ENCODE results near the gene ACKR1. TPM values are rescaled to one million over a fixed set of nuclear protein-coding genes. Genes with fewer than 3 reads are reported as not detected.
A peak's percentile ranks its signal among the peaks of the same experiment; 100 is the strongest.

The ACKR1 gene
- total and polyA plus RNA-seq, 2 donors (not counting 1 experiment from before 2014, with no cell fraction given), result not detected

GRCh38 chr1:159212596-159212995, 7.9 kb downstream of the ACKR1 start:
- Histone ChIP-seq H3K9ac (ENCODE audit: insufficient read depth, low read length) (no peak overlapping the region), H3K4me2 (ENCODE audit: extremely low read depth, insufficient read depth, low read length) (no peak overlapping the region), H3K4me3 (replicated peaks in 1 of 4; ENCODE audit: control extremely low read depth in 1 of 4, insufficient read depth in 1 of 4, low read depth in 3 of 4, low read length in 4 of 4) (no peak overlapping the region), H3K79me2 (ENCODE audit: control insufficient read depth, insufficient read depth, low read length) (no peaks in the 10 kb centered on the region), H3K27me3 (ENCODE audit: control insufficient read depth, insufficient read depth, low read length) (peaks cover under 1% of the 10 kb centered on the region), H3K36me3 (ENCODE audit: control insufficient read depth, insufficient read depth, low read length) (no peaks in the 10 kb centered on the region), H3K27ac (ENCODE audit: insufficient read depth, low read length) (no peak overlapping the region), H4K20me1 (ENCODE audit: control insufficient read depth, extremely low read depth, insufficient read depth, low read length) (peaks cover 2% of the 10 kb centered on the region), H3K9me3 (ENCODE audit: control insufficient read depth, insufficient read depth, low read depth, low read length) (no peaks in the 10 kb centered on the region), H3K4me1 (ENCODE audit: control insufficient read depth, extremely low read depth, insufficient read depth, low read length) (no peaks in the 10 kb centered on the region), H2AFZ (ENCODE audit: low read length) (no peak overlapping the region)
- TF ChIP-seq EZH2 (IDR thresholded peaks at IDR 0.05; ENCODE audit: low read length, missing control alignments) (no peak), CTCF (conservative IDR thresholded peaks at IDR 0.05 in 1 of 2, IDR thresholded peaks at IDR 0.05 in 1 of 2; ENCODE audit: low read depth in 1 of 2, low read length in 2 of 2) (no peak)
- no peak for DNase-seq (ENCODE audit: low read depth in 2 of 2)

DNA sequence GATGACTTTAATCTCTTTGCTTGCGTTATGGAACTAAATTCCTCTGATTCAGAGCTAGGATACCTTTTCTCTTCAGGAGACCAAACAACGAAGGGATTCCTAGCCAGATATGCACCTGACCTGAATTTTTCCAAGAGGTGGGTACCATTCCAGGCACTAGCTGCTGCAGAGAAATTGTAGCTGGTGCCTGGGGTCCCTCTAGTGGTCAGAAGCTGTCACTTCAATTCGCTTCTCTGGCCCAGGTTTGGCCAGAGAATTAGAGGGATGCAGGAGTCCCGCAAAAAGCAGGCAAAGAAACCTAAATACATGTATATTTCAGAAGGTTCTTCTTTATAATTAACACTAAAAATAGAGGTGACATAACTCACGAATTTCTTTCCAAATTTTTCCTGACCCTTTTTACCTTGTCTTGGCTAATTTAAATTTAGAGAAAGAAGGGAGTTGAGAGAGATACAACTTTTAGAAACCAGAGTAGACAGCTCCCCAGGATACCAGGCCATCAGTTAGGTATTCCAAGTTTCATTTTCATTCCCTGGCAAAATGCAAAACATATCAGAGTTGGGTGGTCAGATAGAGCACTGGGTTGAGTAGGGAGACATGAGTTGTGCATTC, 9.6 kb downstream of the ACKR1 start:
- H3K9me3 ChIP-seq (ENCODE audit: control insufficient read depth, insufficient read depth, low read depth, low read length), result no peaks in the 10 kb centered on the region
- H3K27me3 ChIP-seq (ENCODE audit: control insufficient read depth, insufficient read depth, low read length), result no peaks in the 10 kb centered on the region
- no peaks in the 10 kb centered on the region for H3K36me3 ChIP-seq (ENCODE audit: control insufficient read depth, insufficient read depth, low read length)
- DNase-seq (ENCODE audit: low read depth in 2 of 2), result peak; percentile 21 to 35
- no peak overlapping the region for H3K4me2 ChIP-seq (ENCODE audit: extremely low read depth, insufficient read depth, low read length)
- H3K4me3 ChIP-seq (replicated peaks in 1 of 4; ENCODE audit: control extremely low read depth in 1 of 4, insufficient read depth in 1 of 4, low read depth in 3 of 4, low read length in 4 of 4), result no peak overlapping the region
- H3K4me1 ChIP-seq (ENCODE audit: control insufficient read depth, extremely low read depth, insufficient read depth, low read length), result no peaks in the 10 kb centered on the region
- H2AFZ ChIP-seq (ENCODE audit: low read length), result no peak overlapping the region
- no peaks in the 10 kb centered on the region for H4K20me1 ChIP-seq (ENCODE audit: control insufficient read depth, extremely low read depth, insufficient read depth, low read length)
- no peak overlapping the region for H3K27ac ChIP-seq (ENCODE audit: insufficient read depth, low read length)
- TF ChIP-seq EZH2 (IDR thresholded peaks at IDR 0.05; ENCODE audit: low read length, missing control alignments) (no peak), CTCF (conservative IDR thresholded peaks at IDR 0.05 in 1 of 2, IDR thresholded peaks at IDR 0.05 in 1 of 2; ENCODE audit: low read depth in 1 of 2, low read length in 2 of 2) (peak; percentile 94)
- no peaks in the 10 kb centered on the region for H3K79me2 ChIP-seq (ENCODE audit: control insufficient read depth, insufficient read depth, low read length)
- H3K9ac ChIP-seq (ENCODE audit: insufficient read depth, low read length), result no peak overlapping the region

- H3K4me1 ChIP-seq (ENCODE audit: control insufficient read depth, extremely low read depth, insufficient read depth, low read length), result no peaks in the 10 kb centered on the region
- H3K36me3 ChIP-seq (ENCODE audit: control insufficient read depth, insufficient read depth, low read length), result no peaks in the 10 kb centered on the region
- no peaks in the 10 kb centered on the region for H3K79me2 ChIP-seq (ENCODE audit: control insufficient read depth, insufficient read depth, low read length)
- no peak overlapping the region for H2AFZ ChIP-seq (ENCODE audit: low read length)
- no peaks in the 10 kb centered on the region for H3K27me3 ChIP-seq (ENCODE audit: control insufficient read depth, insufficient read depth, low read length)
- H3K9me3 ChIP-seq (ENCODE audit: control insufficient read depth, insufficient read depth, low read depth, low read length), result no peaks in the 10 kb centered on the region
- no peak overlapping the region for H3K27ac ChIP-seq (ENCODE audit: insufficient read depth, low read length)
- H3K4me3 ChIP-seq (replicated peaks in 1 of 4; ENCODE audit: control extremely low read depth in 1 of 4, insufficient read depth in 1 of 4, low read depth in 3 of 4, low read length in 4 of 4), result no peak overlapping the region
- H3K9ac ChIP-seq (ENCODE audit: insufficient read depth, low read length), result no peak overlapping the region
- no peak for DNase-seq (ENCODE audit: low read depth in 2 of 2)
- H4K20me1 ChIP-seq (ENCODE audit: control insufficient read depth, extremely low read depth, insufficient read depth, low read length), result no peaks in the 10 kb centered on the region
- no peak for TF ChIP-seq CTCF (conservative IDR thresholded peaks at IDR 0.05 in 1 of 2, IDR thresholded peaks at IDR 0.05 in 1 of 2; ENCODE audit: low read depth in 1 of 2, low read length in 2 of 2)
- TF ChIP-seq EZH2 (IDR thresholded peaks at IDR 0.05; ENCODE audit: low read length, missing control alignments), result no peak
- H3K4me2 ChIP-seq (ENCODE audit: extremely low read depth, insufficient read depth, low read length), result no peak overlapping the region
Measured at GRCh38 chr1:159218649-159219636, 14.3 kb downstream of the ACKR1 start.

All from fibroblast of lung (primary cell).